Measurements from ENCODE around the gene C10orf105.

Gene C10orf105

DNA sequence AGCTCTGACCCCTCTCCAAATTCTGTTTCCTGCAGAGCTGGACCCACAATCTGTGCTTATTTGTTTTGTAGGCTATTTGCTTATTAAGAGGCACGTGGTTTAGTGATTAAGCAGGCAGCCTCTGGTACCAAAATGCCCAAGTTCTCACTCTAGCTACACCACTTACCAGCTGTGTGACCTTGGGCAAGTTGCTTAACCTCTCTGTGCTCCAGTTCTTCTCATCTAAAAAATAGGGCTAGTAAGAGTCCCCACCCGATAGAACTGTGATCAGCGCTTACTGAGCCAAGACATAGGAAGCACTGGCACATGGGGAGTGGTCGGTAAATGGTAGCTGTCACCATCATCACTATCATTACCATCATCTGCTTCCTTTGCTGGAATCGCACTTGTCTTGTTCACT is 20.8 kb downstream of the C10orf105 start:
- no peak for DNase-seq (ENCODE audit: low read depth)
- no peak overlapping the region for H3K4me3 ChIP-seq (replicated peaks; ENCODE audit: low read depth, low read length)
- TF ChIP-seq, protein P1, sequence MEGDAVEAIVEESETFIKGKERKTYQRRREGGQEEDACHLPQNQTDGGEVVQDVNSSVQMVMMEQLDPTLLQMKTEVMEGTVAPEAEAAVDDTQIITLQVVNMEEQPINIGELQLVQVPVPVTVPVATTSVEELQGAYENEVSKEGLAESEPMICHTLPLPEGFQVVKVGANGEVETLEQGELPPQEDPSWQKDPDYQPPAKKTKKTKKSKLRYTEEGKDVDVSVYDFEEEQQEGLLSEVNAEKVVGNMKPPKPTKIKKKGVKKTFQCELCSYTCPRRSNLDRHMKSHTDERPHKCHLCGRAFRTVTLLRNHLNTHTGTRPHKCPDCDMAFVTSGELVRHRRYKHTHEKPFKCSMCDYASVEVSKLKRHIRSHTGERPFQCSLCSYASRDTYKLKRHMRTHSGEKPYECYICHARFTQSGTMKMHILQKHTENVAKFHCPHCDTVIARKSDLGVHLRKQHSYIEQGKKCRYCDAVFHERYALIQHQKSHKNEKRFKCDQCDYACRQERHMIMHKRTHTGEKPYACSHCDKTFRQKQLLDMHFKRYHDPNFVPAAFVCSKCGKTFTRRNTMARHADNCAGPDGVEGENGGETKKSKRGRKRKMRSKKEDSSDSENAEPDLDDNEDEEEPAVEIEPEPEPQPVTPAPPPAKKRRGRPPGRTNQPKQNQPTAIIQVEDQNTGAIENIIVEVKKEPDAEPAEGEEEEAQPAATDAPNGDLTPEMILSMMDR (IDR thresholded peaks at IDR 0.05; ENCODE audit: low read length, missing control alignments): no peak

GRCh38 chr10:71697938-71698709 is 21.5 kb downstream of the C10orf105 start:
- TF ChIP-seq, protein P1 (IDR thresholded peaks at IDR 0.05; ENCODE audit: low read length, missing control alignments): no peak
- DNase-seq (ENCODE audit: low read depth): no peak
- no peak overlapping the region for H3K4me3 ChIP-seq (replicated peaks; ENCODE audit: low read depth, low read length)

- no peak overlapping the region for H3K4me3 ChIP-seq (replicated peaks; ENCODE audit: low read depth, low read length)
- DNase-seq (ENCODE audit: low read depth): peak; percentile 26
- TF ChIP-seq, protein P1 (IDR thresholded peaks at IDR 0.05; ENCODE audit: low read length, missing control alignments): peak; percentile 92
These were observed 22.8 kb downstream of the C10orf105 start for GRCh38 chr10:71696628-71697326.

GRCh38 chr10:71695502-71696476 is 23.8 kb downstream of the C10orf105 start:
- H3K4me3 ChIP-seq (replicated peaks; ENCODE audit: low read depth, low read length): no peak overlapping the region
- TF ChIP-seq, protein P1 (IDR thresholded peaks at IDR 0.05; ENCODE audit: low read length, missing control alignments): no peak
- DNase-seq (ENCODE audit: low read depth): no peak

- H3K4me3 ChIP-seq (replicated peaks; ENCODE audit: low read depth, low read length): no peak overlapping the region
- DNase-seq (ENCODE audit: low read depth): no peak
- TF ChIP-seq, protein P1 (IDR thresholded peaks at IDR 0.05; ENCODE audit: low read length, missing control alignments): no peak
These were observed 25.0 kb downstream of the C10orf105 start for GRCh38 chr10:71694567-71694968.

DNA sequence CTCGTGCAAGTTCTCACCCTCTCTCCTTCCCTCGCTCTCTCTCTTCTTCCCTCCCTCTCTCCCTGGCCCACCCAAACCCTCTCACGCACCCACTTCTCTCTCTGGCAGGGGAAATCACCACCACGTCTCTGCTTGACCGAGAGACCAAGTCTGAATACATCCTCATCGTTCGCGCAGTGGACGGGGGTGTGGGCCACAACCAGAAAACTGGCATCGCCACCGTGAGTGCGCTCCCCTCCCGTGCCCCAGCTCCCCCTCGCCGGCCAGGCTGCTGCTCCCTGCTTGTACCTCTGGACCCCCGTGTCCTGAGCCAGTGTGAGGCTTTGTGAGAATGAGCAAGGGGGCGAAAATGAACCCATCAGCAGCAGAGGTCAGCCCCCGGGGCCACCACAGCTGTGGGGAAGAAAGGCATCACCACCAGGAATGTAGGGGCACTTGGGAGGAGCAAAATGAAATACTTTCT is 25.5 kb downstream of the C10orf105 start:
- TF ChIP-seq, protein P1 (IDR thresholded peaks at IDR 0.05; ENCODE audit: low read length, missing control alignments): no peak
- DNase-seq (ENCODE audit: low read depth): no peak
- H3K4me3 ChIP-seq (replicated peaks; ENCODE audit: low read depth, low read length): no peak overlapping the region

Measured in fibroblast of pulmonary artery (primary cell).